ENCODE data around the gene UROC1. TPM values are rescaled to one million over a fixed set of nuclear protein-coding genes. Genes with fewer than 3 reads are reported as not detected.
A peak's percentile ranks its signal among the peaks of the same experiment; 100 is the strongest.

UROC1 gene
- total RNA-seq, 6 experiments from 2014 or later, result not detected

DNA sequence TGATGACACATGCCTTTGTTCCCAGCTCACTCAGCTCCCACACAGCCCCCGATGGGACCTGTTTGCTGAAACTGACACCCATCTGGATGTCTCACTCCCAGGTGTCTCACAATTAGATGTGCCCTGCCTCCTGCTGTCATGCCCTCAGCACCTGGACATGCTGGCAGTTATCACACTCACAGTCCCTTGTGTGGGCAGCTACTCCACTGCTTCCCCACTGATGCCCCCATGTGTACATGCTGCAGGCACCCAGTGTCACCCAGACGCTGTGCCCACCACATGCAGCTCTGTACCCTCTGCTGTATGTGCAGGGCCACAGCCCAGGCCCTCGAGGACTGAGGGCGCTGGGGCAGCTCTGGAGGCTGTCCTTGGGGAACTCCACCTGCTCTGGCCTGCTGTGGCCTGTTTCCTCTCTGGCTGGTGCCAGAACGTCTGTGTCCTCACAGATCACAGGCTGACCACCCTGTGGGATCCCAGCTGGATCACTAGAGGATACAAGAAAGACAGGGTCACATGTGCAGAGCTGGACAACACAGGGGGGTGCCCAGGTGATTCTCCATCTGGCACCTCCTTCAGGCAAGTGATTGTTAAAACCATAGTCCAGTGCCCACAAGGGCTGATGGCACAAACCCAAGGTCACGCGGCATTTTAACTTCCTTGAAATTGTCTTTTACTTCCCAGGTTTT, 27.2 kb upstream of the UROC1 start:
- H3K27me3 Mint-ChIP-seq (ENCODE audit: insufficient read depth), result peaks cover 26% of the 10 kb centered on the region
- TF ChIP-seq, protein P1, sequence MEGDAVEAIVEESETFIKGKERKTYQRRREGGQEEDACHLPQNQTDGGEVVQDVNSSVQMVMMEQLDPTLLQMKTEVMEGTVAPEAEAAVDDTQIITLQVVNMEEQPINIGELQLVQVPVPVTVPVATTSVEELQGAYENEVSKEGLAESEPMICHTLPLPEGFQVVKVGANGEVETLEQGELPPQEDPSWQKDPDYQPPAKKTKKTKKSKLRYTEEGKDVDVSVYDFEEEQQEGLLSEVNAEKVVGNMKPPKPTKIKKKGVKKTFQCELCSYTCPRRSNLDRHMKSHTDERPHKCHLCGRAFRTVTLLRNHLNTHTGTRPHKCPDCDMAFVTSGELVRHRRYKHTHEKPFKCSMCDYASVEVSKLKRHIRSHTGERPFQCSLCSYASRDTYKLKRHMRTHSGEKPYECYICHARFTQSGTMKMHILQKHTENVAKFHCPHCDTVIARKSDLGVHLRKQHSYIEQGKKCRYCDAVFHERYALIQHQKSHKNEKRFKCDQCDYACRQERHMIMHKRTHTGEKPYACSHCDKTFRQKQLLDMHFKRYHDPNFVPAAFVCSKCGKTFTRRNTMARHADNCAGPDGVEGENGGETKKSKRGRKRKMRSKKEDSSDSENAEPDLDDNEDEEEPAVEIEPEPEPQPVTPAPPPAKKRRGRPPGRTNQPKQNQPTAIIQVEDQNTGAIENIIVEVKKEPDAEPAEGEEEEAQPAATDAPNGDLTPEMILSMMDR (IDR thresholded peaks at IDR 0.05), result no peak
- H3K9me3 Mint-ChIP-seq, result no peaks in the 10 kb centered on the region
- DNase-seq, result no peak
- no peak overlapping the region for H3K27ac Mint-ChIP-seq
- peaks cover 16% of the 10 kb centered on the region for H3K4me1 Mint-ChIP-seq (ENCODE audit: low read depth)
- no peaks in the 10 kb centered on the region for H3K36me3 Mint-ChIP-seq (ENCODE audit: low read depth)
- H3K4me3 Mint-ChIP-seq, result no peak overlapping the region

DNA sequence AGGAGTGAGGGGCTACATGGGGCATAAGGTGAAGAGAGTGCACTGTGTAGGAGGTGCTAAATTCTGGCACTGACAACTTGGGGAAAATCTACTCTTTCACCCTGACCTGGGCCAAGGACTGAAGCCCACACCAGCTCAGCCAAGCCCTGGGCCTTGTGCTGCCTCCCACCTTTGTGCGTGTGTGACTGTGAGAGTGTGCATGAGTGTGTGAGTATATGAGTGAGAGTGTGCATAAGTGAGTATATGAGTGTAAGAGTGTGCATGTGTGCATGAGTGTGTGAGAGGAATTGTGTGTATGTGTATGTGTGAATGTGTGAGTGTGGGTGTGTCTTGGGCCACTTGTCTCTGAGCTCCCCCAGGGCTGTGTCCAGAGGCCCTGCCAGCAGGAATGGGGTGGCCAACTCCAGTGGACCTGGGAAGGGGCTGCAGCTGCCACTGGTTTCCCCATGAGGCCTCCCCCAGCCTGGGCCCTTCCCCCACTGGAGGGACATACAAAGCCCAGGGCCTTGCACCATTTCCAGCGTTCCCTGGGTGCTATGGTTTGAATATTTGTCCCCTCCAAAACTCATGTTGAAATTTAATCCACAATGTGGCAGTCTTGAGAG, 26.0 kb upstream of the UROC1 start:
- H3K27ac Mint-ChIP-seq, result no peak overlapping the region
- no peak overlapping the region for H3K4me3 Mint-ChIP-seq
- TF ChIP-seq, protein P1 (IDR thresholded peaks at IDR 0.05), result no peak
- H3K36me3 Mint-ChIP-seq (ENCODE audit: low read depth), result no peaks in the 10 kb centered on the region
- no peaks in the 10 kb centered on the region for H3K9me3 Mint-ChIP-seq
- H3K27me3 Mint-ChIP-seq (ENCODE audit: insufficient read depth), result peaks cover 24% of the 10 kb centered on the region
- DNase-seq, result no peak
- H3K4me1 Mint-ChIP-seq (ENCODE audit: low read depth), result peaks cover 18% of the 10 kb centered on the region

DNA sequence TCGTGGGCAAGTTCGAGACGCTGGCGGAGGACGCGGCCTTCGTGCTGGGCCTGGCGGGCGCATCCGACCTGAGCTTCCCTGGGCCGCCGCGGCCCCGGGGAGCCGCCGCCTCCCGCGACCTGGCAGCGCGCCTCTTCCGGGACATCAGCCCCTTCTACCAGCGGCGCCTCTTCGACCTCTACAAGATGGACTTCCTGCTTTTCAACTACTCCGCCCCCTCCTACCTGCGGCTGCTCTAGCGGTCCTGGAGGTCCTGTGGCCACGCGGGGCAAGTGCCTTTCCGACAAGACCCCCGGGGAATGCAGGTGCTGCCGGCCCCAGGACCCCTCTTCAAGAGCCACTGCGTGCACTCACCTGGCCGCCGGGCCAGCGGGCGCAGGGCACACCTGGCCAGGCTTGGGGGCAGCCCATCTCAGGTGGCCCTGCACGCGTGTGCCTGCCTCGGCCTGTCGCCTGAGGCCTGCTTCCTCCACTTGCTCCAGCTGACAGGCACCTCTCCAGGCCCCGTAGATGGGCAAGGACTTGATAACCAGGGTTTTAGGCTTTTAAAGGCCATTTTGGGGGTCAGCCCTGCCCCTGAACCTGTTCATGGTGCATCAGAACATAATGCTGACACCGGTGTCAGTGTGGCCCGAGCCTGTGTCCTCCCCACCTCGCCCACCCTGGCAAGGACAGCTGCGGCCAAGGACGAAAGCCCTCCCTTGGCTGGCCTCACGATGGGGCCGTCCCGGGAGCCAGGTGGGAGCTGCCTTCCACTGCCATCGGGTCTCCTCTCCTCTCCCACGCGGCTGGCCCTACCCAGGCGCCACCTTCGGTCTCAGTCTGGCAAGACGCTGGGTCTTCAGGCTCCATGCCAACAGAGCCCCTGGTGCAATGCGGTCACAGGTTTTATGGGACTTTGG, 25.0 kb upstream of the UROC1 start:
- Mint-ChIP-seq H3K36me3 (ENCODE audit: low read depth) (no peaks in the 10 kb centered on the region), H3K27me3 (ENCODE audit: insufficient read depth) (peaks cover 30% of the 10 kb centered on the region), H3K27ac (no peak overlapping the region), H3K9me3 (no peaks in the 10 kb centered on the region), H3K4me3 (no peak overlapping the region), H3K4me1 (ENCODE audit: low read depth) (peaks cover 18% of the 10 kb centered on the region)
- TF ChIP-seq, protein P1 (IDR thresholded peaks at IDR 0.05), result no peak
- DNase-seq, result no peak

DNA sequence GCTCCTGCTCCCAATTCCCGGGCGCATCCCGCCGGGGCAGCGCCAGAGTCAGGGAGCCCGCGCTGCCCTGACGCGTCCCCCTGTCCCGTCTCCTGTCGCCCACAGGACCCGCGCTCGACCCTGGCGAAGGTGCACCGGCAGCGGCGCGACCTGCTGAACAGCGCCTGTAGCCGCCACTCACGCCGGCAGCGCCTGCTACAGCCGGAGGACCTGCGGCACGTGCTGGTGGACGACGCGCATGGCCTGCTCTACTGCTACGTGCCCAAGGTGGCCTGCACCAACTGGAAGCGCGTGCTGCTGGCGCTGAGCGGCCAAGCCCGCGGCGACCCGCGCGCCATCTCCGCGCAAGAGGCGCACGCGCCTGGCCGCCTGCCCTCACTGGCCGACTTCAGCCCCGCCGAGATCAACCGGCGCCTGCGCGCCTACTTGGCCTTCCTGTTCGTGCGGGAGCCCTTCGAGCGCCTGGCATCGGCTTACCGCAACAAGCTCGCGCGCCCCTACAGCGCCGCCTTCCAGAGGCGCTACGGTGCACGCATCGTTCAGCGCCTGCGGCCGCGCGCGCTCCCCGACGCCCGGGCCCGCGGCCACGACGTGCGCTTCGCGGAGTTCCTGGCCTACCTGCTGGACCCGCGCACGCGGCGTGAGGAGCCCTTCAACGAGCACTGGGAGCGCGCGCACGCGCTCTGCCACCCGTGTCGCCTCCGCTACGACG, 24.2 kb upstream of the UROC1 start:
- Mint-ChIP-seq H3K27me3 (ENCODE audit: insufficient read depth) (peaks cover 26% of the 10 kb centered on the region), H3K4me3 (no peak overlapping the region), H3K27ac (no peak overlapping the region), H3K9me3 (no peaks in the 10 kb centered on the region), H3K4me1 (ENCODE audit: low read depth) (peaks cover 18% of the 10 kb centered on the region), H3K36me3 (ENCODE audit: low read depth) (no peaks in the 10 kb centered on the region)
- TF ChIP-seq, protein P1 (IDR thresholded peaks at IDR 0.05), result no peak
- no peak for DNase-seq

DNA sequence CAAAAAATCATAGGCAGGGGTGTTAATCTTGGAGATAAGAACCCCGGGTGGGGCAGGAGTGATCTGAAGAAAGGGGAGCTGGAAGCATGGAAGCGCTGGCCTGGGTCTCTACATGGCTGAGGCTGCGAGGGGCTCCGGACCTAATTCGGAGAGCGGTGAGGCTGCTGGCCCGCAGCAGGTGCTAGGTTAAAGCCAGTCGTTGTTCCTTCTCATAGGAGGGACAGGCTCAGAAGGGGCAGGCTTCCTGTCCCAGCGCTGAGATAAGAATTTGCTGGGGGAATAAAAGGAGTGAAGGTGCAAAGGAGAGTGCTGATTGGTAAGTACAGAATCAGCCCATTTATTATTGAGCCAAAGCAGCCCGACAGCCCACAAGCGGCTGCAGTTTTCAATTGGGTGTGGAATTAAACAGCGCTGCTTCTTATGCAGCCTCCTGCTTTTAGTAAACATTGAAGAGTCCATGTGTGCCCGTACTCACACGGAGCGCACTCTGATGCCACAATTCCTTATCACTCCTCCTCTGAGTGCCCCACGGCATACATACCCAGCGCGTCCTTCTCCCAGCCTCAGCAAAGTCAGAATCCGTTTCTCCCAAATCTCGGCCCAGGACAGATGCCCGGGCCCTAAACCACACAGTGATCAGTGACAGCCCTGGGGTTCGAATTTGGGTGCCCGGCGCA, 23.5 kb upstream of the UROC1 start:
- TF ChIP-seq, protein P1 (IDR thresholded peaks at IDR 0.05), result no peak
- Mint-ChIP-seq H3K36me3 (ENCODE audit: low read depth) (no peaks in the 10 kb centered on the region), H3K4me1 (ENCODE audit: low read depth) (peaks cover 18% of the 10 kb centered on the region), H3K27me3 (ENCODE audit: insufficient read depth) (peaks cover 19% of the 10 kb centered on the region), H3K27ac (peak overlapping the region; percentile 87), H3K4me3 (peak overlapping the region; percentile 56; the same call in 1 of the 2 replicates), H3K9me3 (no peaks in the 10 kb centered on the region)
- DNase-seq, result no peak

All from HFFc6 (cell line).